Endothelial cell of umbilical vein (primary cell): Measurements from ENCODE around the gene SLC24A3.

ENCODE experiments used
- CTCF ChIP-seq, 2 donors: IDR thresholded peaks; 1 replicate in 1 of 2; 2 replicates in 1 of 2; pipeline ENCODE4 v1.5.1; 2011; ENCODE audit warnings: low read length in 2 of 2, mild to moderate bottlenecking in 2 of 2, moderate library complexity in 2 of 2, control low read depth in 1 of 2, inconsistent platforms in 1 of 2, low read depth in 1 of 2; ENCODE audit not compliant: insufficient read depth in 1 of 2; ENCODE audit errors: extremely low read depth in 1 of 2
- JUN ChIP-seq: IDR thresholded peaks from 2 replicates; pipeline ENCODE4 v1.6.1; 2011; ENCODE audit warnings: borderline replicate concordance, low read depth; ENCODE audit not compliant: insufficient read length, insufficient read depth
- MYC ChIP-seq: IDR thresholded peaks from one replicate; pipeline ENCODE4 v1.6.1; 2011; ENCODE audit warnings: mild to moderate bottlenecking, low read depth, low read length

GRCh38 chr20:19767070-19767469 is 554.6 kb downstream of the SLC24A3 start:
- TF ChIP-seq MYC (no peak), CTCF (IDR thresholded peaks at IDR 0.05; ENCODE audit: extremely low read depth in 1 of 2, insufficient read depth in 1 of 2, low read depth in 1 of 2, low read length in 2 of 2) (no peak), JUN (no peak)
